Measurements from ENCODE around the gene SPAG6.

Gene SPAG6

GRCh38 chr10:22427890-22428571, 82.7 kb downstream of the SPAG6 start:
- Histone ChIP-seq H3K27me3 (ENCODE audit: insufficient read depth, poor library complexity, severe bottlenecking) (no peaks in the 10 kb centered on the region), H3K27ac (replicated peaks) (no peak overlapping the region), H3K4me3 (replicated peaks; ENCODE audit: insufficient read depth, low read length) (no peak overlapping the region)
- no peak for DNase-seq (ENCODE audit: low read depth in 1 of 2, low spot score in 1 of 2)
- no peak for TF ChIP-seq POLR2AphosphoS5 (IDR thresholded peaks at IDR 0.05; ENCODE audit: low read depth)

GRCh38 chr10:22429146-22429545, 83.8 kb downstream of the SPAG6 start:
- Histone ChIP-seq H3K4me3 (replicated peaks; ENCODE audit: insufficient read depth, low read length) (no peak overlapping the region), H3K27ac (replicated peaks) (no peak overlapping the region), H3K27me3 (ENCODE audit: insufficient read depth, poor library complexity, severe bottlenecking) (no peaks in the 10 kb centered on the region)
- TF ChIP-seq POLR2AphosphoS5 (IDR thresholded peaks at IDR 0.05; ENCODE audit: low read depth) (no peak), GABPA (IDR thresholded peaks at IDR 0.05; ENCODE audit: low read depth) (no peak), REST (IDR thresholded peaks at IDR 0.05; ENCODE audit: insufficient replicate concordance, low read depth) (no peak), SPI1 (IDR thresholded peaks at IDR 0.05; ENCODE audit: borderline replicate concordance, low read depth) (no peak)
- TF ChIP-seq, protein P1, sequence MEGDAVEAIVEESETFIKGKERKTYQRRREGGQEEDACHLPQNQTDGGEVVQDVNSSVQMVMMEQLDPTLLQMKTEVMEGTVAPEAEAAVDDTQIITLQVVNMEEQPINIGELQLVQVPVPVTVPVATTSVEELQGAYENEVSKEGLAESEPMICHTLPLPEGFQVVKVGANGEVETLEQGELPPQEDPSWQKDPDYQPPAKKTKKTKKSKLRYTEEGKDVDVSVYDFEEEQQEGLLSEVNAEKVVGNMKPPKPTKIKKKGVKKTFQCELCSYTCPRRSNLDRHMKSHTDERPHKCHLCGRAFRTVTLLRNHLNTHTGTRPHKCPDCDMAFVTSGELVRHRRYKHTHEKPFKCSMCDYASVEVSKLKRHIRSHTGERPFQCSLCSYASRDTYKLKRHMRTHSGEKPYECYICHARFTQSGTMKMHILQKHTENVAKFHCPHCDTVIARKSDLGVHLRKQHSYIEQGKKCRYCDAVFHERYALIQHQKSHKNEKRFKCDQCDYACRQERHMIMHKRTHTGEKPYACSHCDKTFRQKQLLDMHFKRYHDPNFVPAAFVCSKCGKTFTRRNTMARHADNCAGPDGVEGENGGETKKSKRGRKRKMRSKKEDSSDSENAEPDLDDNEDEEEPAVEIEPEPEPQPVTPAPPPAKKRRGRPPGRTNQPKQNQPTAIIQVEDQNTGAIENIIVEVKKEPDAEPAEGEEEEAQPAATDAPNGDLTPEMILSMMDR (IDR thresholded peaks at IDR 0.05; ENCODE audit: insufficient read depth, low read length): no peak
- DNase-seq (ENCODE audit: low read depth in 1 of 2, low spot score in 1 of 2): no peak

GRCh38 chr10:22429981-22430421, 84.7 kb downstream of the SPAG6 start:
- TF ChIP-seq, protein P1 (IDR thresholded peaks at IDR 0.05; ENCODE audit: insufficient read depth, low read length): no peak
- TF ChIP-seq POLR2AphosphoS5 (IDR thresholded peaks at IDR 0.05; ENCODE audit: low read depth): no peak
- no peak for TF ChIP-seq REST (IDR thresholded peaks at IDR 0.05; ENCODE audit: insufficient replicate concordance, low read depth)
- no peak for TF ChIP-seq GABPA (IDR thresholded peaks at IDR 0.05; ENCODE audit: low read depth)
- no peak for TF ChIP-seq SPI1 (IDR thresholded peaks at IDR 0.05; ENCODE audit: borderline replicate concordance, low read depth)
- H3K27ac ChIP-seq (replicated peaks): no peak overlapping the region
- no peak overlapping the region for H3K4me3 ChIP-seq (replicated peaks; ENCODE audit: insufficient read depth, low read length)
- H3K27me3 ChIP-seq (ENCODE audit: insufficient read depth, poor library complexity, severe bottlenecking): no peaks in the 10 kb centered on the region
- no peak for DNase-seq (ENCODE audit: low read depth in 1 of 2, low spot score in 1 of 2)

DNA sequence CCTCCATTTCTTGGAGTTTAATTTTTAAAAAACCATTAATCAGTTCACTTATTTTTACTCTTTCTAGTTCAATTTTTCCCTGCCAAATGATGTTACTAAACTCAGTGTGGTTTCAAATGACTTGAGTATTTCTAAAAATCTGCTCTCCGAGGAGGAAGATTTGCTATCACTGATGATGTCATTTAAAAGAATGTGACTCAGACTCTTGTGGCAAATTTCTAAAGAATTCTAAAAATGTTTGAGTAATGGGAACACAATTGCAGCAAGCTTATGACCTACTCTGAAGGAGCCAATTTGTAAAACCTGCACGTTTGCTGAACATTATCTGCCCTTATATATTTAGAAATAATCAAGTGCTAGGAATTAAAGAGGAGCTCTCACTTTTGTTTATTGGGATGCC, 88.6 kb downstream of the SPAG6 start:
- Histone ChIP-seq H3K4me3 (replicated peaks; ENCODE audit: insufficient read depth, low read length) (no peak overlapping the region), H3K27me3 (ENCODE audit: insufficient read depth, poor library complexity, severe bottlenecking) (no peaks in the 10 kb centered on the region), H3K27ac (replicated peaks) (no peak overlapping the region)
- TF ChIP-seq GABPA (IDR thresholded peaks at IDR 0.05; ENCODE audit: low read depth) (no peak), SPI1 (IDR thresholded peaks at IDR 0.05; ENCODE audit: borderline replicate concordance, low read depth) (no peak), POLR2AphosphoS5 (IDR thresholded peaks at IDR 0.05; ENCODE audit: low read depth) (no peak), REST (IDR thresholded peaks at IDR 0.05; ENCODE audit: insufficient replicate concordance, low read depth) (no peak)
- TF ChIP-seq, protein P1 (IDR thresholded peaks at IDR 0.05; ENCODE audit: insufficient read depth, low read length): no peak
- peak in 1 of 2 experiments; percentile 27 for DNase-seq (ENCODE audit: low read depth in 1 of 2, low spot score in 1 of 2)

All from HL-60 (cell line).